H9 (cell line): Measurements from ENCODE around the gene BEX2. TPM values are rescaled to one million over a fixed set of nuclear protein-coding genes. Genes with fewer than 3 reads are reported as not detected.

Experiments
- DNase-seq: peaks from one replicate; pipeline ENCODE4 v3.0.0-alpha.2; 2017
- H2AFZ ChIP-seq: one replicate; pipeline ENCODE4 v1.6.1; 2013; ENCODE audit warnings: mild to moderate bottlenecking, low read length, control low read depth, moderate library complexity
- H2AK5ac ChIP-seq: 2 replicates; pipeline ENCODE4 v1.6.1; 2013; ENCODE audit warnings: low read length, control low read depth, mixed read lengths; ENCODE audit not compliant: insufficient read length
- H2BK120ac ChIP-seq: one replicate; pipeline ENCODE4 v1.6.1; 2013; ENCODE audit warnings: low read depth, mild to moderate bottlenecking, low read length, control low read depth, inconsistent platforms; ENCODE audit not compliant: poor library complexity, severe bottlenecking
- H2BK12ac ChIP-seq: 2 replicates; pipeline ENCODE4 v1.6.1; 2013; ENCODE audit warnings: low read length, control low read depth, mixed read lengths, low read depth; ENCODE audit not compliant: insufficient read length
- H2BK15ac ChIP-seq: 2 replicates; pipeline ENCODE4 v1.6.1; 2013; ENCODE audit warnings: low read depth, low read length, control low read depth
- H2BK20ac ChIP-seq: one replicate; pipeline ENCODE4 v1.6.1; 2013; ENCODE audit warnings: low read depth, mild to moderate bottlenecking, low read length, control low read depth, inconsistent platforms; ENCODE audit not compliant: poor library complexity, severe bottlenecking
- H2BK5ac ChIP-seq: 2 replicates; pipeline ENCODE4 v1.6.1; 2013; ENCODE audit warnings: low read length, control low read depth, mixed read lengths; ENCODE audit not compliant: insufficient read length
- H3K14ac ChIP-seq: 2 replicates; pipeline ENCODE4 v1.6.1; 2013; ENCODE audit warnings: low read length, control low read depth; ENCODE audit not compliant: insufficient read depth
- H3K18ac ChIP-seq: 2 replicates; pipeline ENCODE4 v1.6.1; 2013; ENCODE audit warnings: low read depth, mild to moderate bottlenecking, mixed read lengths, low read length, control low read depth; ENCODE audit not compliant: insufficient read length
- H3K23ac ChIP-seq: 2 replicates; pipeline ENCODE4 v1.6.1; 2013; ENCODE audit warnings: low read length, control low read depth, mixed read lengths, low read depth; ENCODE audit not compliant: insufficient read length
- H3K23me2 ChIP-seq: 2 replicates; pipeline ENCODE4 v1.6.1; 2013; ENCODE audit warnings: low read depth, mild to moderate bottlenecking, mixed read lengths, low read length, control low read depth; ENCODE audit not compliant: insufficient read length, poor library complexity, severe bottlenecking
- H3K27ac ChIP-seq: 2 replicates; pipeline ENCODE4 v1.5.1; 2013; ENCODE audit warnings: low read length, control low read depth, mixed read lengths, low read depth; ENCODE audit not compliant: insufficient read length
- H3K27me3 ChIP-seq: 2 replicates; pipeline ENCODE4 v1.6.1; 2013; ENCODE audit warnings: low read length, control low read depth, inconsistent platforms; ENCODE audit not compliant: insufficient read depth
- H3K4ac ChIP-seq: 2 replicates; pipeline ENCODE4 v1.6.1; 2013; ENCODE audit warnings: low read depth, mild to moderate bottlenecking, control low read depth, inconsistent platforms, low read length, moderate library complexity
- H3K4me1 ChIP-seq: 2 replicates; pipeline ENCODE4 v1.6.1; 2013; ENCODE audit warnings: low read length, control low read depth, inconsistent platforms; ENCODE audit not compliant: insufficient read depth
- H3K4me2 ChIP-seq: 2 replicates; pipeline ENCODE4 v1.6.1; 2013; ENCODE audit warnings: low read length, control low read depth, mixed read lengths; ENCODE audit not compliant: insufficient read length, insufficient read depth
- H3K56ac ChIP-seq: 2 replicates; pipeline ENCODE4 v1.6.1; 2013; ENCODE audit warnings: low read depth, mild to moderate bottlenecking, mixed read lengths, low read length, control low read depth; ENCODE audit not compliant: insufficient read length
- H3K79me1 ChIP-seq: 2 replicates; pipeline ENCODE4 v1.6.1; 2013; ENCODE audit warnings: low read depth, mild to moderate bottlenecking, moderate library complexity, low read length, control low read depth, inconsistent platforms; ENCODE audit not compliant: insufficient read depth, poor library complexity, severe bottlenecking
- H3K79me2 ChIP-seq: 2 replicates; pipeline ENCODE4 v1.6.1; 2013; ENCODE audit warnings: low read length, control low read depth, inconsistent platforms; ENCODE audit not compliant: insufficient read depth
- H3K9ac ChIP-seq: 2 replicates; pipeline ENCODE4 v1.6.1; 2013; ENCODE audit warnings: low read length, control low read depth, mixed read lengths; ENCODE audit not compliant: insufficient read length; ENCODE audit errors: extremely low read depth
- H3K9me3 ChIP-seq: one replicate; pipeline ENCODE4 v1.6.1; 2013; ENCODE audit warnings: low read depth, low read length, inconsistent platforms; ENCODE audit not compliant: control insufficient read depth
- H3T11ph ChIP-seq: one replicate; pipeline ENCODE4 v1.6.1; 2013; ENCODE audit warnings: mild to moderate bottlenecking, low read length, control low read depth, inconsistent platforms
- H4K20me1 ChIP-seq: one replicate; pipeline ENCODE4 v1.6.1; 2013; ENCODE audit not compliant: control insufficient read depth, insufficient read length, insufficient read depth
- H4K5ac ChIP-seq: 2 replicates; pipeline ENCODE4 v1.6.1; 2013; ENCODE audit warnings: low read depth, mild to moderate bottlenecking, mixed read lengths, low read length, control low read depth; ENCODE audit not compliant: insufficient read length
- H4K8ac ChIP-seq: replicated peaks from 2 replicates; pipeline ENCODE4 v1.6.1; 2013; ENCODE audit warnings: low read length, control low read depth, mixed read lengths, low read depth; ENCODE audit not compliant: insufficient read length
- H4K91ac ChIP-seq: 2 replicates; pipeline ENCODE4 v1.6.1; 2013; ENCODE audit warnings: low read depth, mild to moderate bottlenecking, moderate library complexity, mixed read lengths, low read length, control low read depth; ENCODE audit not compliant: insufficient read length
- H3K27ac Mint-ChIP-seq, 3 experiments: 2 replicates in 2 of 3; 3 replicates in 1 of 3; pipeline ENCODE4 v1.8.0; 2020 to 2021; ENCODE audit warnings: mixed read lengths in 3 of 3, mild to moderate bottlenecking in 1 of 3, moderate library complexity in 1 of 3
- H3K27me3 Mint-ChIP-seq: 2 replicates; pipeline ENCODE4 v1.8.0; 2021; ENCODE audit warnings: low read depth, mild to moderate bottlenecking, moderate library complexity, mixed read lengths
- H3K36me3 Mint-ChIP-seq, 3 experiments: 2 replicates in 2 of 3; 3 replicates in 1 of 3; pipeline ENCODE4 v1.8.0; 2020 to 2021; ENCODE audit warnings: low read depth in 3 of 3, mixed read lengths in 3 of 3; ENCODE audit not compliant: insufficient read depth in 1 of 3
- H3K4me1 Mint-ChIP-seq, 2 experiments: 2 replicates each; pipeline ENCODE4 v1.8.0; 2020; ENCODE audit warnings: mixed read lengths in 2 of 2
- H3K4me3 Mint-ChIP-seq, 2 experiments: 2 replicates in 1 of 2; 3 replicates in 1 of 2; pipeline ENCODE4 v1.8.0; 2020 to 2021; ENCODE audit warnings: mild to moderate bottlenecking in 2 of 2, mixed read lengths in 2 of 2, moderate library complexity in 1 of 2
- H3K9me3 Mint-ChIP-seq, 2 experiments: 2 replicates in 1 of 2; 3 replicates in 1 of 2; pipeline ENCODE4 v1.8.0; 2020; ENCODE audit warnings: mild to moderate bottlenecking in 2 of 2, mixed read lengths in 2 of 2, moderate library complexity in 1 of 2
- WGBS: extraction: QIAGEN DNeasy Blood & Tissue Kit; methylation state at CpG from one replicate; pipeline ENCODE4 v1.1.7; 2013; ENCODE audit warnings: missing lambda C conversion rate, low lambda C conversion rate, mixed read lengths; ENCODE audit not compliant: insufficient read length; ENCODE audit errors: extremely low coverage; 5-methylcytosine and 5-hydroxymethylcytosine counted together
- total RNA-seq: library from RNA; stranded (reverse); gene quantifications from 2 replicates; pipeline ENCODE4 v1.2.1, GENCODE V29; 2021
- TF ChIP-seq, protein P1 (sequence below): fragments of 200-600 bp; sonication (generic); conservative IDR thresholded peaks from 3 replicates; pipeline ENCODE4 v1.8.0; 2021; ENCODE audit warnings: antibody characterized with exemption, mild to moderate bottlenecking

Gene BEX2
- total RNA-seq, 1 experiment from 2014 or later = 29.6 TPM

DNA sequence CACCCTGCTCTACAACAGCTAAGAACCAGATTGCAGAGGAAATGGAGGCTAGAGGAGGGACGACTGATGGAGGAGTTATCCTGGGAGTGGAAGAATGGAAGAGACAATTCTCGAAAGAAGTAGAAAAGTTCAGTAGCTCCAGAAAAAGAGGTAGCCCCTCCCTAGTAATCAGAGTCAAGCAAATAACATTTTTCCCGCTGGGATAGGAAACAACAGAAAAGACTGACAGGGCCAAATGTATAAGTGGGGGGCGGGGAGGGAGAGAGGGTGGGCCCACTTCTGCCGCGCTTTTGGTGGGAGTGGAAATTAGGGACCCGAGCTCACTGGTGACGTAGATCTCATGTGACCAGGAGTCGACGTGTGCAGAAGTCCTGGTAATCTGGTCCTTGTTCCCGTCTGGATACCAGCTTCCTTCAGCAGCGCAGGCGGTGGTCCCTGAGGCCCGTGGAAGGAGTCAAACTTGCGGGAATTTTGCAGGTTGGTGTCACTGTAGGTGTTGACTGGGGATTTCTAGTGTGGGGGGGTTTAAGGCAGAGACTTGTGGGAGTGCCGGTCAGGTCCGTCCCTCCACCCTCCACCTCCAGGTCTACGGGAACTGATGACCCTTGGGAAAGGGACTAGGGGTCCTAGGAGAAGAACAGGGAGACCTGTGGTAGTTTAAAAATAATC, 45.5 kb upstream of the BEX2 start, which contains the start of gene TCEAL9:
TSS of gene TCEAL9 (plus strand) at position 377 of the 669 bp plus-strand sequence. CDS start 1,179 bp downstream, outside the sequence.
- Histone ChIP-seq H3K79me1 (no peaks in the 10 kb centered on the region), H2AFZ (no peak within 1 kb of the TSS)
- H3K36me3 Mint-ChIP-seq = peaks cover 0 to 13% (median 13%) of the 10 kb centered on the region in 3 experiments; a peak in 5 of 7 replicates

More for the DNA sequence above, 45.5 kb upstream of the BEX2 start, which contains the start of gene TCEAL9:
- peak within 1 kb of the TSS; percentile 87 to 92 for H3K4me3 Mint-ChIP-seq
- Histone ChIP-seq H2BK5ac (no peak within 1 kb of the TSS), H4K91ac (no peak within 1 kb of the TSS), H3K27ac (peak within 1 kb of the TSS; percentile 37), H4K20me1 (no peaks in the 10 kb centered on the region), H3K56ac (no peak within 1 kb of the TSS), H3K4me1 (peaks cover 3% of the 10 kb centered on the region; the same call in 1 of the 2 replicates), H3K27me3 (no peaks in the 10 kb centered on the region), H2BK15ac (no peak within 1 kb of the TSS), H3K9ac (peak within 1 kb of the TSS; percentile 60), H3K9me3 (no peaks in the 10 kb centered on the region), H3K4me2 (peak within 1 kb of the TSS; percentile 63), H4K5ac (no peak within 1 kb of the TSS), H3K79me2 (no peaks in the 10 kb centered on the region), H4K8ac (no peak within 1 kb of the TSS), H3K23ac (no peak within 1 kb of the TSS), H3K23me2 (peaks cover 8% of the 10 kb centered on the region), H3K14ac (peak within 1 kb of the TSS; percentile 66; the same call in 1 of the 2 replicates), H2BK120ac (no peak within 1 kb of the TSS), H3K4ac (no peak within 1 kb of the TSS), H3K18ac (peak within 1 kb of the TSS; percentile 31), H2AK5ac (no peak within 1 kb of the TSS), H2BK12ac (no peak within 1 kb of the TSS), H3T11ph (no peak within 1 kb of the TSS), H2BK20ac (no peak within 1 kb of the TSS)
- no CpG with 5 or more reads among the region's 18 CpGs for WGBS
- peaks cover 0 to 56% of the 10 kb centered on the region in 2 experiments; a peak in 3 of 5 replicates for H3K9me3 Mint-ChIP-seq
- peaks cover 6 to 12% of the 10 kb centered on the region in 2 experiments for H3K4me1 Mint-ChIP-seq
- no peaks in the 10 kb centered on the region for H3K27me3 Mint-ChIP-seq
- TF ChIP-seq, protein P1, sequence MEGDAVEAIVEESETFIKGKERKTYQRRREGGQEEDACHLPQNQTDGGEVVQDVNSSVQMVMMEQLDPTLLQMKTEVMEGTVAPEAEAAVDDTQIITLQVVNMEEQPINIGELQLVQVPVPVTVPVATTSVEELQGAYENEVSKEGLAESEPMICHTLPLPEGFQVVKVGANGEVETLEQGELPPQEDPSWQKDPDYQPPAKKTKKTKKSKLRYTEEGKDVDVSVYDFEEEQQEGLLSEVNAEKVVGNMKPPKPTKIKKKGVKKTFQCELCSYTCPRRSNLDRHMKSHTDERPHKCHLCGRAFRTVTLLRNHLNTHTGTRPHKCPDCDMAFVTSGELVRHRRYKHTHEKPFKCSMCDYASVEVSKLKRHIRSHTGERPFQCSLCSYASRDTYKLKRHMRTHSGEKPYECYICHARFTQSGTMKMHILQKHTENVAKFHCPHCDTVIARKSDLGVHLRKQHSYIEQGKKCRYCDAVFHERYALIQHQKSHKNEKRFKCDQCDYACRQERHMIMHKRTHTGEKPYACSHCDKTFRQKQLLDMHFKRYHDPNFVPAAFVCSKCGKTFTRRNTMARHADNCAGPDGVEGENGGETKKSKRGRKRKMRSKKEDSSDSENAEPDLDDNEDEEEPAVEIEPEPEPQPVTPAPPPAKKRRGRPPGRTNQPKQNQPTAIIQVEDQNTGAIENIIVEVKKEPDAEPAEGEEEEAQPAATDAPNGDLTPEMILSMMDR = no peak
- peak; percentile 78 for DNase-seq
- peak within 1 kb of the TSS; percentile 79 to 97 (median 86) for H3K27ac Mint-ChIP-seq
